ENCODE results near the gene RTN4R.

Gene RTN4R

GRCh38 chr22:20243176-20243536 is 25.0 kb downstream of the RTN4R start:
- Histone ChIP-seq H3K4me3 (ENCODE audit: low read length) (peak overlapping the region; percentile 47), H3K9me3 (ENCODE audit: control insufficient read depth, insufficient read depth, low read length) (no peaks in the 10 kb centered on the region), H3F3A (ENCODE audit: control insufficient read depth, insufficient read depth) (no peaks in the 10 kb centered on the region), H4K20me1 (ENCODE audit: control insufficient read depth, insufficient read depth, low read depth, low read length) (no peaks in the 10 kb centered on the region), H3K27ac (ENCODE audit: low read depth, low read length) (no peak overlapping the region), H3K36me3 (ENCODE audit: control insufficient read depth, low read length) (no peaks in the 10 kb centered on the region), H3K4me1 (ENCODE audit: control insufficient read depth, low read length) (peaks cover 57% of the 10 kb centered on the region), H3K9me2 (replicated peaks; ENCODE audit: control insufficient read depth, low read length) (no peaks in the 10 kb centered on the region), H3K27me3 (ENCODE audit: control insufficient read depth, low read length) (no peaks in the 10 kb centered on the region), H3K79me2 (ENCODE audit: control insufficient read depth, low read length) (no peaks in the 10 kb centered on the region), H3K4me2 (ENCODE audit: low read length) (peak overlapping the region; percentile 59)
- TF ChIP-seq EZH2phosphoT487 (IDR thresholded peaks at IDR 0.05; ENCODE audit: borderline replicate concordance, low read length) (no peak), CTCF (IDR thresholded peaks at IDR 0.05; ENCODE audit: low read depth, low read length, poor library complexity, severe bottlenecking) (no peak)

- Histone ChIP-seq H3K79me2 (ENCODE audit: control insufficient read depth, low read length) (no peaks in the 10 kb centered on the region), H3K9me2 (replicated peaks; ENCODE audit: control insufficient read depth, low read length) (no peaks in the 10 kb centered on the region), H3K27ac (ENCODE audit: low read depth, low read length) (no peak overlapping the region), H3K4me1 (ENCODE audit: control insufficient read depth, low read length) (peaks cover 61% of the 10 kb centered on the region), H4K20me1 (ENCODE audit: control insufficient read depth, insufficient read depth, low read depth, low read length) (no peaks in the 10 kb centered on the region), H3K36me3 (ENCODE audit: control insufficient read depth, low read length) (no peaks in the 10 kb centered on the region), H3F3A (ENCODE audit: control insufficient read depth, insufficient read depth) (no peaks in the 10 kb centered on the region), H3K9me3 (ENCODE audit: control insufficient read depth, insufficient read depth, low read length) (no peaks in the 10 kb centered on the region), H3K27me3 (ENCODE audit: control insufficient read depth, low read length) (no peaks in the 10 kb centered on the region), H3K4me3 (ENCODE audit: low read length) (no peak overlapping the region), H3K4me2 (ENCODE audit: low read length) (no peak overlapping the region; the same call in 1 of the 2 replicates)
- TF ChIP-seq CTCF (IDR thresholded peaks at IDR 0.05; ENCODE audit: low read depth, low read length, poor library complexity, severe bottlenecking) (no peak), EZH2phosphoT487 (IDR thresholded peaks at IDR 0.05; ENCODE audit: borderline replicate concordance, low read length) (no peak)
These were observed 25.5 kb downstream of the RTN4R start for GRCh38 chr22:20242393-20243175.

GRCh38 chr22:20241579-20242392 is 26.3 kb downstream of the RTN4R start:
- Histone ChIP-seq H3K9me3 (ENCODE audit: control insufficient read depth, insufficient read depth, low read length) (no peaks in the 10 kb centered on the region), H3K36me3 (ENCODE audit: control insufficient read depth, low read length) (no peaks in the 10 kb centered on the region), H3K4me3 (ENCODE audit: low read length) (no peak overlapping the region), H3K27me3 (ENCODE audit: control insufficient read depth, low read length) (no peaks in the 10 kb centered on the region), H4K20me1 (ENCODE audit: control insufficient read depth, insufficient read depth, low read depth, low read length) (no peaks in the 10 kb centered on the region), H3F3A (ENCODE audit: control insufficient read depth, insufficient read depth) (no peaks in the 10 kb centered on the region), H3K9me2 (replicated peaks; ENCODE audit: control insufficient read depth, low read length) (no peaks in the 10 kb centered on the region), H3K79me2 (ENCODE audit: control insufficient read depth, low read length) (no peaks in the 10 kb centered on the region), H3K4me1 (ENCODE audit: control insufficient read depth, low read length) (peaks cover 56% of the 10 kb centered on the region), H3K4me2 (ENCODE audit: low read length) (no peak overlapping the region), H3K27ac (ENCODE audit: low read depth, low read length) (no peak overlapping the region)
- TF ChIP-seq CTCF (IDR thresholded peaks at IDR 0.05; ENCODE audit: low read depth, low read length, poor library complexity, severe bottlenecking) (no peak), EZH2phosphoT487 (IDR thresholded peaks at IDR 0.05; ENCODE audit: borderline replicate concordance, low read length) (no peak)

All from DOHH2 (cell line).